Thoracic aorta (tissue), 2 donors: Measurements from ENCODE around the gene CTIF. TPM values are rescaled to one million over a fixed set of nuclear protein-coding genes. Genes with fewer than 3 reads are reported as not detected.
"Not testable (repeated sequence)": the region's sequence is repeated elsewhere in the genome, so short reads cannot be mapped to it uniquely, and the experiment has no call there.

ENCODE experiments used
- ATAC-seq: fragments of 150-250 bp; one replicate; pipeline ENCODE4 v1.8.0; 2017; ENCODE audit warnings: low read depth; ENCODE audit not compliant: insufficient number of reproducible peaks, low FRiP score
- DNase-seq: peaks from one replicate; pipeline ENCODE4 v3.0.0-alpha.2; 2020; ENCODE audit warnings: low spot score
- H3K27ac ChIP-seq, 2 donors: fragments of 200-600 bp; sonication (generic); 1 replicate in 1 of 2; 2 replicates in 1 of 2; pipeline ENCODE4 v1.5.1; 2016; ENCODE audit warnings: mild to moderate bottlenecking in 2 of 2, moderate library complexity in 2 of 2
- H3K27me3 ChIP-seq: fragments of 200-600 bp; sonication (generic); replicated peaks from 2 replicates; pipeline ENCODE4 v1.6.0; 2016; ENCODE audit warnings: mild to moderate bottlenecking; ENCODE audit not compliant: insufficient read depth
- H3K36me3 ChIP-seq: fragments of 200-600 bp; sonication (generic); one replicate; pipeline ENCODE4 v1.5.1; 2016
- H3K4me1 ChIP-seq, 2 donors: fragments of 200-600 bp; sonication (generic); 1 replicate in 1 of 2; 2 replicates in 1 of 2; pipeline versions ENCODE4 v1.5.1 to v1.6.0; 2016; ENCODE audit warnings: low read depth in 2 of 2, mild to moderate bottlenecking in 1 of 2; ENCODE audit not compliant: control insufficient read depth in 1 of 2
- H3K4me3 ChIP-seq: fragments of 200-600 bp; sonication (generic); 2 replicates; pipeline ENCODE4 v1.5.1; 2016; ENCODE audit warnings: mild to moderate bottlenecking
- H3K9me3 ChIP-seq: fragments of 200-600 bp; sonication (generic); 2 replicates; pipeline ENCODE4 v1.5.1; 2016
- total RNA-seq, 2 donors: library from RNA; depleted of rRNA; stranded (reverse); fragments of >200 nt; gene quantifications; one replicate each; pipeline versions ENCODE4 v1.1.0 to v1.2.3, GENCODE V29; 2016
- TF ChIP-seq, protein P1 (sequence below): fragments of 200-600 bp; sonication (generic); IDR thresholded peaks from one replicate; pipeline ENCODE4 v1.5.1; 2019; ENCODE audit warnings: antibody characterized with exemption

The CTIF gene
- total RNA-seq, 2 donors from 2014 or later, result 63.3 to 125 TPM

DNA sequence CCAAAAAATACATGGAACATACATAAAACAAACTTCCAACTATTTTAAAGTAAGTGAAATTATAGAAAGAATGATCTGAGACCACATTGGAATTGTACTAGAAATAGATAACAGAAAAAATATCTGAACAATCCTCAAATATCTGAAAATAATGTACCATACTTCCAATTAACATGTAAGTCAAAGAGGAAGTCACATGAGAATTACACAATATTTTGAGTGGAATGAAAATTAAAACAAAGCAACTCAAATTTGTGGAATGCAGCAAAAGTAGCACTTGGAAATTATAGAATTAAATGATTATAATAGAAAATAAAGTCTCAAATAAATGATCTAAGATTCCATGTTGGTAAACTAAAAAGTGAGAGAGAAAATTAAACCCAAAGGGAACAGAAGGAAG is 38.3 kb upstream of the CTIF start:
- Histone ChIP-seq H3K9me3 (no peaks in the 10 kb centered on the region), H3K27me3 (no peaks in the 10 kb centered on the region), H3K4me3 (no peak overlapping the region), H3K4me1 (no peaks in the 10 kb centered on the region), H3K36me3 (no peaks in the 10 kb centered on the region), H3K27ac (no peak overlapping the region)
- ATAC-seq (no peak), DNase-seq (no peak)
- TF ChIP-seq, protein P1, sequence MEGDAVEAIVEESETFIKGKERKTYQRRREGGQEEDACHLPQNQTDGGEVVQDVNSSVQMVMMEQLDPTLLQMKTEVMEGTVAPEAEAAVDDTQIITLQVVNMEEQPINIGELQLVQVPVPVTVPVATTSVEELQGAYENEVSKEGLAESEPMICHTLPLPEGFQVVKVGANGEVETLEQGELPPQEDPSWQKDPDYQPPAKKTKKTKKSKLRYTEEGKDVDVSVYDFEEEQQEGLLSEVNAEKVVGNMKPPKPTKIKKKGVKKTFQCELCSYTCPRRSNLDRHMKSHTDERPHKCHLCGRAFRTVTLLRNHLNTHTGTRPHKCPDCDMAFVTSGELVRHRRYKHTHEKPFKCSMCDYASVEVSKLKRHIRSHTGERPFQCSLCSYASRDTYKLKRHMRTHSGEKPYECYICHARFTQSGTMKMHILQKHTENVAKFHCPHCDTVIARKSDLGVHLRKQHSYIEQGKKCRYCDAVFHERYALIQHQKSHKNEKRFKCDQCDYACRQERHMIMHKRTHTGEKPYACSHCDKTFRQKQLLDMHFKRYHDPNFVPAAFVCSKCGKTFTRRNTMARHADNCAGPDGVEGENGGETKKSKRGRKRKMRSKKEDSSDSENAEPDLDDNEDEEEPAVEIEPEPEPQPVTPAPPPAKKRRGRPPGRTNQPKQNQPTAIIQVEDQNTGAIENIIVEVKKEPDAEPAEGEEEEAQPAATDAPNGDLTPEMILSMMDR, result no peak

DNA sequence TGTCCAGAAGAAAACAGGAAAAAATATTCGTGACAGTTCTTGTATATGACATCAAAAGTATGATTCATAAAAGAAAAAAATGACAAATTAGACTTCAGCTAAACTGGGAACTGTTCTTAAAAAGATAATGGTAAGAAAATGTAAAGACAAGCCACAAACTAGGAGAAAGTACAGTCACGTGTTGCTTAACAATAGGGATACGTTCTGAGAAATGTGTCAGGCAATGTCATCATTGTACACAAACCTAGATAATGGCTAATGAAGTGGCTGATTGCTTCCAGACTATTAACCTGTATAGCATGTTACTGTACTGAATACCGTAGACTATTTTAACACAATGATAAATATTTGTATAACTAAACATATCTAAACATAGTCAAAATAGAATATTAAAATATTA is 35.9 kb upstream of the CTIF start:
- H3K4me3 ChIP-seq, result no peak overlapping the region
- no peaks in the 10 kb centered on the region for H3K4me1 ChIP-seq
- TF ChIP-seq, protein P1, result no peak
- no peaks in the 10 kb centered on the region for H3K36me3 ChIP-seq
- peaks cover 11% of the 10 kb centered on the region for H3K9me3 ChIP-seq
- no peak overlapping the region for H3K27ac ChIP-seq
- H3K27me3 ChIP-seq, result no peaks in the 10 kb centered on the region
- ATAC-seq (no peak), DNase-seq (no peak)

- Histone ChIP-seq H3K27me3 (no peaks in the 10 kb centered on the region), H3K9me3 (peaks cover 11% of the 10 kb centered on the region), H3K36me3 (no peaks in the 10 kb centered on the region), H3K4me3 (no peak overlapping the region), H3K4me1 (no peaks in the 10 kb centered on the region), H3K27ac (no peak overlapping the region)
- DNase-seq (no peak), ATAC-seq (no peak)
- TF ChIP-seq, protein P1, result no peak
Observed at GRCh38 chr18:48504819-48505218, 34.0 kb upstream of the CTIF start.

- ATAC-seq, result not testable (repeated sequence)
Observed at GRCh38 chr18:48506983-48507568, 31.8 kb upstream of the CTIF start.

GRCh38 chr18:48512498-48512897 is 26.3 kb upstream of the CTIF start:
- H3K36me3 ChIP-seq, ATAC-seq, DNase-seq: not testable (repeated sequence)

More at GRCh38 chr18:48506983-48507568, 31.8 kb upstream of the CTIF start:
- H3K9me3 ChIP-seq, result peaks cover 11% of the 10 kb centered on the region
- H3K4me1 ChIP-seq, H3K4me3 ChIP-seq, H3K27ac ChIP-seq, DNase-seq, H3K36me3 ChIP-seq, H3K27me3 ChIP-seq: not testable (repeated sequence)

DNA sequence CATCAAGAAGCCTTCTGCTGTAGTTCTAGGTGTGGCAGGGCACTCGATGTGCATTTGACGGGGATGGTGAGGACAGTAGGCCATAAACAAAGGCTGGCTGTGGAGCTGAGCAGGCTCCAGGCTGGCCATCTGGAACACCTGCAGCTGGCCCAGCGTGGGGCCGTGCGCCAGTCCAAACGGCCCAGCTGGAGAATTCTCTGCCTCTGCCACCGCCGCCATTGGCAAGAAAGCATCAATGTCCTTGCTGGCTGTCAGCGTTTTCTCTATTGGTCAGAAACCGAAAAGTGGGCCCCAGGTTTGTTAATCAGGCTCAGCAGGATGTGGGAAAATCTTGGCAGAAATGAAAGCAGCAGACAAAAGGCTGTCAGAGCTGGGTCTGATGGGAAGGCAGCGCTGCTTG is 24.0 kb upstream of the CTIF start:
- no peaks in the 10 kb centered on the region for H3K27me3 ChIP-seq
- no peak overlapping the region for H3K27ac ChIP-seq
- DNase-seq (no peak), ATAC-seq (no peak)
- H3K4me1 ChIP-seq, result no peaks in the 10 kb centered on the region
- H3K36me3 ChIP-seq, result no peaks in the 10 kb centered on the region
- TF ChIP-seq, protein P1, result no peak
- no peak overlapping the region for H3K4me3 ChIP-seq
- no peaks in the 10 kb centered on the region for H3K9me3 ChIP-seq

More at GRCh38 chr18:48512498-48512897, 26.3 kb upstream of the CTIF start:
- not testable (repeated sequence) for H3K27ac ChIP-seq, H3K4me1 ChIP-seq, H3K27me3 ChIP-seq, H3K9me3 ChIP-seq, H3K4me3 ChIP-seq
